ENCODE measurements around the gene SERPINB13.
"Not testable (repeated sequence)": the region's sequence is repeated elsewhere in the genome, so short reads cannot be mapped to it uniquely, and the experiment has no call there.

SERPINB13 gene

GRCh38 chr18:63644694-63645093, 57.6 kb downstream of the SERPINB13 start:
- not testable (repeated sequence) for DNase-seq (ENCODE audit: low read depth in 1 of 2, low spot score in 1 of 2)

GRCh38 chr18:63646936-63647335, 59.8 kb downstream of the SERPINB13 start:
- no peak for DNase-seq (ENCODE audit: low read depth in 1 of 2, low spot score in 1 of 2)

- DNase-seq (ENCODE audit: low read depth in 1 of 2, low spot score in 1 of 2), result no peak
Measured at GRCh38 chr18:63648241-63648640, 61.1 kb downstream of the SERPINB13 start.

Measured in stimulated activated CD4-positive, alpha-beta T cell treated with anti-CD3 and anti-CD28 coated beads, Interleukin-15, amount 100 ng/mL, for 1 hour (primary cell).